Astrocyte (in vitro differentiated cells and primary cell): ENCODE measurements around the gene PDE6H. TPM values are rescaled to one million over a fixed set of nuclear protein-coding genes. Genes with fewer than 3 reads are reported as not detected.

Experiments used
- DNase-seq: peaks from one replicate; pipeline ENCODE4 v3.0.0-alpha.2; 2010; ENCODE audit warnings: low read depth
- FAIRE-seq: peaks from 2 replicates; lab custom pipeline; 2011; peaks lifted over from hg19 to GRCh38; lab: Jason Lieb, UNC
- H2AFZ ChIP-seq: 2 replicates; pipeline ENCODE4 v1.6.0; 2012; ENCODE audit warnings: low read depth, low read length, inconsistent platforms
- H3K27ac ChIP-seq: 2 replicates; pipeline ENCODE4 v1.5.1; 2011; ENCODE audit warnings: low read depth, low read length, inconsistent platforms
- H3K27me3 ChIP-seq: 2 replicates; pipeline ENCODE4 v1.6.0; 2011; ENCODE audit warnings: low read length, inconsistent platforms; ENCODE audit not compliant: insufficient read depth
- H3K36me3 ChIP-seq: 2 replicates; pipeline ENCODE4 v1.5.1; 2011; ENCODE audit warnings: low read length, inconsistent platforms; ENCODE audit not compliant: insufficient read depth
- H3K4me1 ChIP-seq: 2 replicates; pipeline ENCODE4 v1.5.1; 2011; ENCODE audit warnings: low read length, inconsistent platforms; ENCODE audit not compliant: insufficient read depth
- H3K4me2 ChIP-seq: 2 replicates; pipeline ENCODE4 v1.6.0; 2012; ENCODE audit warnings: low read length, inconsistent platforms
- H3K4me3 ChIP-seq: 2 replicates; pipeline ENCODE4 v1.5.1; 2011; ENCODE audit warnings: low read depth, mild to moderate bottlenecking, low read length, inconsistent platforms; ENCODE audit not compliant: insufficient read depth
- H3K79me2 ChIP-seq: 2 replicates; pipeline ENCODE4 v1.6.0; 2012; ENCODE audit warnings: mild to moderate bottlenecking, low read length, inconsistent platforms; ENCODE audit not compliant: insufficient read depth
- H3K9ac ChIP-seq: 2 replicates; pipeline ENCODE4 v1.6.0; 2012; ENCODE audit warnings: mild to moderate bottlenecking, low read length, inconsistent platforms
- H3K9me3 ChIP-seq: 2 replicates; pipeline ENCODE4 v1.5.1; 2012; ENCODE audit warnings: low read depth, mild to moderate bottlenecking, low read length, inconsistent platforms; ENCODE audit not compliant: insufficient read depth
- H4K20me1 ChIP-seq: 2 replicates; pipeline ENCODE4 v1.6.0; 2012; ENCODE audit warnings: low read length, inconsistent platforms; ENCODE audit not compliant: insufficient read depth
- H3K27ac Mint-ChIP-seq: one replicate; pipeline ENCODE4 v1.8.0; 2021; ENCODE audit warnings: mild to moderate bottlenecking, mixed read lengths; ENCODE audit not compliant: unreplicated experiment
- H3K27me3 Mint-ChIP-seq: one replicate; pipeline ENCODE4 v1.8.0; 2021; ENCODE audit warnings: low read depth, mixed read lengths; ENCODE audit not compliant: unreplicated experiment
- H3K36me3 Mint-ChIP-seq: one replicate; pipeline ENCODE4 v1.8.0; 2021; ENCODE audit warnings: low read depth, mixed read lengths; ENCODE audit not compliant: unreplicated experiment
- H3K4me1 Mint-ChIP-seq: one replicate; pipeline ENCODE4 v1.8.0; 2021; ENCODE audit warnings: low read depth, mixed read lengths; ENCODE audit not compliant: unreplicated experiment
- H3K4me3 Mint-ChIP-seq: one replicate; pipeline ENCODE4 v1.8.0; 2021; ENCODE audit warnings: mild to moderate bottlenecking, moderate library complexity, mixed read lengths; ENCODE audit not compliant: unreplicated experiment
- H3K9me3 Mint-ChIP-seq: one replicate; pipeline ENCODE4 v1.8.0; 2021; ENCODE audit warnings: mild to moderate bottlenecking, mixed read lengths; ENCODE audit not compliant: unreplicated experiment
- CTCF ChIP-seq: IDR thresholded peaks from 2 replicates; pipeline ENCODE4 v1.5.1; 2011; ENCODE audit warnings: low read depth, mild to moderate bottlenecking, inconsistent platforms, low read length, moderate library complexity; ENCODE audit not compliant: insufficient read depth
- EZH2 ChIP-seq: IDR thresholded peaks from 2 replicates; pipeline ENCODE4 v1.6.1; 2012; ENCODE audit warnings: mild to moderate bottlenecking, low read length, inconsistent platforms; ENCODE audit not compliant: insufficient read depth
- total RNA-seq: library from RNA; stranded (reverse); gene quantifications from 2 replicates; pipeline ENCODE4 v1.2.1, GENCODE V29; 2021

PDE6H gene
- total RNA-seq, 1 donor from 2014 or later: not detected

- FAIRE-seq: no peak
These were observed 37.8 kb upstream of the PDE6H start for GRCh38 chr12:14935031-14935430.

GRCh38 chr12:14936224-14936861 lies 36.5 kb upstream of the PDE6H start:
- H3K9ac ChIP-seq: no peak overlapping the region
- Mint-ChIP-seq H3K4me1 (peaks cover 6% of the 10 kb centered on the region), H3K27me3 (no peaks in the 10 kb centered on the region), H3K4me3 (no peak overlapping the region), H3K36me3 (peaks cover 2% of the 10 kb centered on the region), H3K9me3 (peaks cover 3% of the 10 kb centered on the region), H3K27ac (peak overlapping the region; percentile 1)
- no peaks in the 10 kb centered on the region for H4K20me1 ChIP-seq
- H3K79me2 ChIP-seq: no peaks in the 10 kb centered on the region
- H3K27me3 ChIP-seq: no peaks in the 10 kb centered on the region
- H3K4me3 ChIP-seq: no peak overlapping the region
- no peak overlapping the region for H3K4me2 ChIP-seq
- FAIRE-seq (no peak), DNase-seq (no peak)
- H3K9me3 ChIP-seq: no peaks in the 10 kb centered on the region
- no peak overlapping the region for H2AFZ ChIP-seq
- no peaks in the 10 kb centered on the region for H3K4me1 ChIP-seq
- no peak overlapping the region for H3K27ac ChIP-seq
- TF ChIP-seq EZH2: no peak
- no peak for TF ChIP-seq CTCF
- H3K36me3 ChIP-seq: no peaks in the 10 kb centered on the region

More at GRCh38 chr12:14935031-14935430, 37.8 kb upstream of the PDE6H start:
- Mint-ChIP-seq H3K27me3 (no peaks in the 10 kb centered on the region), H3K27ac (peak overlapping the region; percentile 28), H3K9me3 (peaks cover 3% of the 10 kb centered on the region), H3K36me3 (peaks cover 2% of the 10 kb centered on the region), H3K4me1 (peaks cover 6% of the 10 kb centered on the region), H3K4me3 (no peak overlapping the region)
- DNase-seq: no peak
- H3K27me3 ChIP-seq: no peaks in the 10 kb centered on the region
- H4K20me1 ChIP-seq: no peaks in the 10 kb centered on the region
- H3K4me1 ChIP-seq: no peaks in the 10 kb centered on the region
- no peaks in the 10 kb centered on the region for H3K79me2 ChIP-seq
- no peak overlapping the region for H2AFZ ChIP-seq
- no peaks in the 10 kb centered on the region for H3K36me3 ChIP-seq
- no peak overlapping the region for H3K27ac ChIP-seq
- H3K4me3 ChIP-seq: no peak overlapping the region
- no peak for TF ChIP-seq EZH2
- no peak for TF ChIP-seq CTCF
- H3K9ac ChIP-seq: no peak overlapping the region
- no peak overlapping the region for H3K4me2 ChIP-seq
- no peaks in the 10 kb centered on the region for H3K9me3 ChIP-seq

GRCh38 chr12:14937014-14937413 lies 35.8 kb upstream of the PDE6H start:
- H3K9me3 Mint-ChIP-seq: peaks cover 3% of the 10 kb centered on the region
- H3K9me3 ChIP-seq: no peaks in the 10 kb centered on the region
- no peaks in the 10 kb centered on the region for H3K36me3 ChIP-seq
- no peaks in the 10 kb centered on the region for H4K20me1 ChIP-seq
- no peak overlapping the region for H3K4me3 ChIP-seq
- DNase-seq (no peak), FAIRE-seq (no peak)
- no peak overlapping the region for H3K4me2 ChIP-seq
- no peaks in the 10 kb centered on the region for H3K27me3 Mint-ChIP-seq
- peaks cover 6% of the 10 kb centered on the region for H3K4me1 Mint-ChIP-seq
- H3K27ac Mint-ChIP-seq: peak overlapping the region; percentile 1
- H3K27ac ChIP-seq: no peak overlapping the region
- H3K4me3 Mint-ChIP-seq: no peak overlapping the region
- H3K79me2 ChIP-seq: no peaks in the 10 kb centered on the region
- no peak overlapping the region for H2AFZ ChIP-seq
- TF ChIP-seq EZH2 (no peak), CTCF (no peak)
- H3K9ac ChIP-seq: no peak overlapping the region
- no peaks in the 10 kb centered on the region for H3K27me3 ChIP-seq
- H3K36me3 Mint-ChIP-seq: peaks cover 2% of the 10 kb centered on the region
- no peaks in the 10 kb centered on the region for H3K4me1 ChIP-seq
